Measurements from ENCODE around the gene TMPRSS2.

DNA sequence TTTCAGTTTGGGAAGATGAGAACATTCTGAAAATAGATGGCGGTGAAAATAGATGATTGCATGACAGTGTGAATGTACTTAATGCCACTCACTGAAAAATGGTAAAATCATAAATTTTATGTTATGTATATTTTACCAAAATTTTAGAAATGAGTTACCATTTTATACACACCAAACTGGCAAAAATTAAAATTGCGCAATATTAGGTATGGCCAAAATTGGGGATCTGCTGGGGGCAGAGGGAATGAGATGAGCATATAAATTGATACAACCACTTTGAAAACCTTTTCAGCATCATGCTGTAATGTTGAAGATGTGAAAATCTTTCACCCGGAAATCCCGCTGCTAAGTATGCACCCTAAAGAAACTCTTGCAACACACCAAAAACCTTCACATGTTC is 10.8 kb upstream of the TMPRSS2 start:
- TF ChIP-seq EZH2 (IDR thresholded peaks at IDR 0.05) (no peak), POLR2AphosphoS5 (IDR thresholded peaks at IDR 0.05; ENCODE audit: borderline replicate concordance, low read depth, low read length) (no peak), FOXP2 (optimal IDR thresholded peaks at IDR 0.05; ENCODE audit: control extremely low read depth, extremely low read length, insufficient read depth) (no peak)

All from SK-N-MC (cell line).